GM18873 (cell line): ENCODE results near the gene SPA17.

Source experiments
- ATAC-seq: cut with Tn5 transposase; IDR thresholded peaks from one replicate; pipeline ENCODE4 v1.9.1; 2021; ENCODE audit warnings: mild to moderate bottlenecking, moderate library complexity, moderate number of reproducible peaks; ENCODE audit not compliant: unreplicated experiment, low FRiP score

Gene SPA17

GRCh38 chr11:124661553-124661952 is 12.2 kb upstream of the SPA17 start:
- no peak for ATAC-seq

GRCh38 chr11:124662106-124662505 is 11.6 kb upstream of the SPA17 start:
- no peak for ATAC-seq

- ATAC-seq: no peak
These were observed 9.8 kb upstream of the SPA17 start for GRCh38 chr11:124663861-124664260.

DNA sequence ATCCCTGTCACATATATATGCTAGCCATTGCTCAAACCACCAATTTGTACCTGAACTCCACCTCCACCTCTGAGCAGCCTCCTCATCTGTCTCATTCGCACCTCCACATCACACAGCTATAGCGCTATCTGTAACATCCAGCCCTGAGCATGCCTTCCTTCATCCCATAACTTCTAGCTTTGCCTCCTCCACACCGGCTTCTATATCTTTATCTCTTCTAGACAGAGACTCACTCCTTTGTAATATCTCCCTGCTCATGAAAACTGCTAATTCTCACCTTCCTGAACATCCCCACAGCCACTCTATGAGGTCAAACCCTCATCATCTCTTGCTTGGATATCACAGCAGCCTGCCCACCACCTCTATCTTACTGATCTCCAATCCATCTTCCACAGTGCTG is 6.1 kb upstream of the SPA17 start:
- no peak for ATAC-seq

- ATAC-seq: no peak
These were observed 4.5 kb upstream of the SPA17 start for GRCh38 chr11:124669193-124669592.

DNA sequence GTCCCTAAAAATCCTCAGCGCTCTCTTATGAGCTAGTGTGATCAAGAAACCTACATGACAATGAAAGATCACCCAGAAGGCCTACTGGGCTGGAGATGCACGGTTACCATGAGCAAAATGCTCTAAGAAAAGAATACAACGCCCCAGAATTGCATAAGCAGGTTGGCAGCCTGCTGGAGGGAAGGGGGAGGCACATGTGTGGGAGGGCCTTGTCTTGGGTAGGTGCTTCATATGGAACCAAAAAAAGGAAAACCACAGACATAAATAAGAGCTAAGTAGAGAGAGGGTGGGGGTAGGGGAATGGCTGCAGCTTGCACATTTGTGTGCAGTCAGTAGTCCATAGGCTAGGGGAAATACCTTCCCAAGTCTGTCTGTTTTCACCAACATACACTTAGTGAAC is 3.0 kb upstream of the SPA17 start:
- no peak for ATAC-seq

DNA sequence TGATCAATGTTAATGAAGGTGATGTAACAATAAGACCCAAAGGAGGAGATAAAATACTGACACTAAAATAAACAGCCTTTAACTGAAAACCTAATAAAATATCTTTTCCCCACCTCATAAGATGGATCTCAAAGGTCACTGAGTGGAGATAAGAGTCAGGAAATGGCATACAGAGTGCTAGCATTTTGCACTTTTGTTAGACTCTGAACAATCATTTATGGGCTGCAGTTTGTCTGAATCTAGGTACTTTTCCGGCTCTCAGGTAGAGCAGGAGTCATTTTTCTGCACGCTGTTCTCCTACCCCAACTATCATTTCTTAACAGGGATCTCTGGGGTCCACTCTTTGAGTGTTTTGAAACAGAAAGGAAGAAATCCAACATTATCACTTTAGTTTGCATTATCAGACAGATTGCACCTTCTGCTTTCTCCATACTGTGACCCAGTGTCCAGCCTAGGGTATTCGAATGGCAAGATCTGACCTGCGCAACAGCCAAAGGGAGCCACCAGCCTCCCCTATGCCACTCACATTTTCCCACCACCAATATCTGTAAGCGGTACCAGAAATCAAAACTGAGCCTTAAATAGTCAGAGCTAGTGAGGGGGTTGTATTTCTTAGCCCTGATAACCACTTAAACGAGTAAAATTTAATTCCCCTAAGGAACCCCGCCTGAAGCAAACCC is 1.0 kb upstream of the SPA17 start:
- ATAC-seq: no peak

- ATAC-seq: no peak
These were observed 439 bp downstream of the SPA17 start for GRCh38 chr11:124674168-124674517.

DNA sequence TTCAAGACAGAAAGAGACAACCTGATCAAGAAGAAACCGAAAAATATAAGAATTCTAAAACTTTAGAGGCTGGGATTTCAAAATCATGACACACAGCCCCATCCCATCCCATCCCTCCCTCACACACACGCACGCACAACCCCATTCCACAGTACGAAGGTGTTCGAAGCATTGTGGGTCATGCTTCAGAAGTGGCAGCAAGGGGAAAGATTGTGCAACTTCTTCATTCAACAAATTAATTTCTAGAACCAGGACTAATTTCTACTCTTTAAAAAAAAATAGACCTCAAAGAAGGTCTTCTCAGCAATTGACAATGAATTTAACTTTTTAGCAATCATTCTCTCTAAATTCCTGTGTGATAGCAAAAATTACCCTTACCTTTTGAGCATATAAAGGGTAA is 867 bp downstream of the SPA17 start:
- no peak for ATAC-seq

GRCh38 chr11:124676386-124676785 is 2.7 kb downstream of the SPA17 start:
- no peak for ATAC-seq

DNA sequence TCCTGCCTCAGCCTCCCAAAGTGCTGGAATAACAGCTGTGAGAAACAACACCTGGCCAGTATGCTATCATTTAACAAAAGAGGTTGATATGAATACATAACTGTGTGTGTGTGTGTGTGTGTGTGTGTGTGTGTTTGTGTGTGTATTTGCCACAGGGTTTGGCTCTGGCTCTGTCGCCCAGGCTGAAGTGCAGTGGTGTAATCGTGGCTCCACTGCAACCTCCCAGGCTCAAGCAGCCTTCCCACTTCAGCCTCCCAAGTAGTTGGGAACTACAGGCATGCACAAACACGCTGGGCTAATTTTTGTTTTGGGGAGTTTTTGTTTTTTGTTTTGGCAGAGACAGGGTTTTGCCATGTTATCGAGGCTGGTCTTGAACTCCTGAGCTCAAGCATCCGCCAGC is 4.7 kb downstream of the SPA17 start:
- ATAC-seq: no peak

DNA sequence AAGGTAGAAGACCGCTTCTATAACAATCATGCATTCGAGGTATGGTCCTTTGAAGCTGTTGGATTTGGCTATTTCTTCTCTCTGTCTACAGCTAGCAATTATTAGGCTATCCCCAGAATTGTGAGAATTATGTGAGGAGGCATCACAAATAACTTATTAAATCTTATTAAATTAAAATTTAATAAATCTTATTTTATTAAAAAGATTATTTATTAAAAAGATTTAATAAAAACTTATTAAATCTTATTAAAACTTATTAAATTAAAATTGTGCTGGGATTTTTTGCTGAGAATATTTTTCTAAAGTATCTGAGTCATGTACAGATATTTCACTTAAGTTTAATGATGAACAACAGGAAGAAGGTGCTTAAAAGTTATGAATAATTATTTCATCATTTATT is 7.7 kb downstream of the SPA17 start:
- ATAC-seq: no peak

- ATAC-seq: no peak
These were observed 8.7 kb downstream of the SPA17 start for GRCh38 chr11:124682443-124682842.

DNA sequence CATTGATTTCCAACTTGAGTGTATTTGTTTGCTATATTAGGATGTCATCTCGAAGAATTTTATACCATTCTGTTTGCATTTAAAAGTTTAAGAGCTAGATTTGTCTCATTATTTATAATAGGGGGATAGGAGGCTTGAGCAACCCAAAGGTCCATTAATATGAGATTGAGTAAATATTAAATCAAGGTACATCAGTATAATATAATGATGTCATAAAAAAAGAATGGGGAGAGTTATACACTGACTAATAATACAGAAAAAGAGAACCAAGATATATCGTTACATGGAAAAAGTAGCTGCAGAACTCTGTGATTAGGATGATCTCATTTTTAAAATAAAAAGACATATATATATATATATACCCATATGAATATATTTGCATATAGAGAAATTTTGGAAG is 19.4 kb downstream of the SPA17 start:
- ATAC-seq: no peak

GRCh38 chr11:124699547-124699946 is 25.8 kb downstream of the SPA17 start:
- no peak for ATAC-seq

DNA sequence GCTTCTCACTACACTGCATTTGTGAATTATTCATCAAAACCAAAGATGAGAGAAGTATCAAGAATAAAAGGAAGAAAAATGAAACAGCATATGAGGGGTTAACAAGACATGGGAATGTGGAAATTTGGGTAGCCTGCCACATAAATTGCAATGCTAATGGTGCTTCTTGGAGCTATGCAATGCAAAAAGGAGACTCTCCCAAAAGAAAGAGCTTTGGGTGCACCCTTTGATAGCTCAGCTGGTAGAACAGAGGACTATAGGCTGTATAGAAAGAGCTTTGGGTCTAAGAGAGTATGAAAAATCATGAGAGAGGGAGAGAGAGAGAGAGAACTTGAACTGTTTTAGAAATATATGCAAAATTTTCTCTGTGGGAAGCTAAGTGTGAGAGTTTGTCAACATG is 26.3 kb downstream of the SPA17 start:
- no peak for ATAC-seq

- ATAC-seq: no peak
These were observed 34.1 kb downstream of the SPA17 start for GRCh38 chr11:124707829-124708228.

- ATAC-seq: no peak
These were observed 38.7 kb downstream of the SPA17 start for GRCh38 chr11:124712392-124712791.

- no peak for ATAC-seq
These were observed 42.9 kb downstream of the SPA17 start for GRCh38 chr11:124716591-124716990.

GRCh38 chr11:124717421-124717785 is 43.7 kb downstream of the SPA17 start:
- ATAC-seq: no peak

DNA sequence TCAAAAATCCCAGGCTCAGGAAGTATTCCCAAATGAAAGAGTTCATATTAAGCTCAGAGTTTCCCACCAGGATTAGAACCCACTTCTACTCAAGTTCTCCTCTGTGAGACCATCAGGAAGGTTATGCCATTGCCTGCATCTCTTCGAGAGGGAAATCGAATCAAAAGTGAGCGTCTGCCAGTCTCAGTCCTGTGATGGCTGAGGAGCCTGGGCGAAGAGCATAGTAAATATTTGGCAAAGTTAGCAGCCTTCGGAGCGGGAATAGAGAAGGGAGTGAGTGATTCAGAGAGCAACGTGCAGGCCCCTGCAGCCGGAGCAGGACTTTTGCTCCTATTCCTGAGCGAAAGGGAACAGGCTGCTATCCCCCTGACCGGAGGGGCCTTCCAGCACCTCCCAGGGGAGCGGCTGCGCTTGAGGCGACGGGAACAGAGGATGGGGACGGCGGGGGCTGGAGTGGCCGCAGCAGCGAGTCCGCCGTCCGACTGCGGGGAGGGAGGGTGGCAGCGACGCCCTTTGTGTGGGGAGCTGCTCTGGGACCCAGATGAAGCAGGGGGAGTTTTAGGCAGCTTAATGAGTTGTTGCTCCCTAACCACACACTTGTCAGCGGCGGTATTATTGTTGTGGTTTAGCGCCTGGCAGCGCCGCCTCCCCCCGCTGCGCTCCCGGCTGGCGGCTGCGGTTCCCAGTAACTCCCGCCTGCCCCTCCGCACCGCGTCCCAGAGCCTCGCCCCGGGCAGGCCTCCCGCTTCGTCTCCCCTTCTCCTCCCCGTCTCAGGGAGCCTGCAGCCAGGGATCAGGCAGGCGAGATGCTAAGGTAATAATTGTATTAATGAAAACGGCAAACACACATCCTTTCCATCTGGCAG is 44.3 kb downstream of the SPA17 start:
- ATAC-seq: no peak

DNA sequence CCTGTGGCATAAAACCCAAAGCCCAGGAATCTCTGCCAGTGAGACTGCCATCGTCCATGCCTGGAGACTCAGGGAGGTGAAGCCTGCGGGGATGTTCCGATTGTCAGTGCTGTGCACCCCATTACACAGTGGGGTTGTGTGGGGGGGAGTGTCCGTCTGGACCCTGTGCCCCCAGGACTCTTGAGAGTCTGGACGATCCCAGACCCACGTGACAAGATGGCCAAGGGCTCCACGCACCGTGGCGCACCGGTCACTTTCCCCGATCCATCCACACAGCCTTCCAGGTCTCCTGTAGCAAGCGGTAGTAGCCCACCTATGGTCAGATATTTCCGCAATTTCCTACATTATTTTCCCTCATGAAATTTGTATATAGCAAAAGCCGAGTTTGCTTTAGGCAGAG is 45.1 kb downstream of the SPA17 start:
- ATAC-seq: no peak
